DND-41 (cell line): ENCODE measurements around the gene DUS3L.

Source experiments
- ATAC-seq: fragments of 200-7000 bp; cut with Tn5 transposase; 3 replicates; pipeline ENCODE4 v1.9.1; 2021; ENCODE audit warnings: low read depth; ENCODE audit not compliant: insufficient read depth
- DNase-seq: peaks from one replicate; pipeline ENCODE4 v3.0.0-alpha.2; 2020
- H2AFZ ChIP-seq: 2 replicates; pipeline ENCODE4 v1.6.0; 2012; ENCODE audit warnings: low read depth, low read length
- H3K27ac ChIP-seq: 2 replicates; pipeline ENCODE4 v1.5.1; 2012; ENCODE audit warnings: low read length, inconsistent platforms
- H3K27me3 ChIP-seq: fragments of 200-600 bp; sonication (generic); 2 replicates; pipeline ENCODE4 v1.6.0; 2012; ENCODE audit warnings: low read length, mild to moderate bottlenecking, inconsistent platforms; ENCODE audit not compliant: insufficient read depth, poor library complexity
- H3K36me3 ChIP-seq: 2 replicates; pipeline ENCODE4 v1.5.1; 2012; ENCODE audit warnings: low read length, inconsistent platforms; ENCODE audit not compliant: insufficient read depth
- H3K4me1 ChIP-seq: 2 replicates; pipeline ENCODE4 v1.5.1; 2012; ENCODE audit warnings: mild to moderate bottlenecking, low read length; ENCODE audit not compliant: insufficient read depth
- H3K4me2 ChIP-seq: 2 replicates; pipeline ENCODE4 v1.6.0; 2012; ENCODE audit warnings: mild to moderate bottlenecking, moderate library complexity, low read length, inconsistent platforms; ENCODE audit not compliant: insufficient read depth
- H3K4me3 ChIP-seq, 2 experiments: fragments of 200-600 bp in 1 of 2; shearing (Covaris generic) in 1 of 2; 2 replicates each; pipeline ENCODE4 v1.5.1; 2012 to 2016; ENCODE audit warnings: inconsistent platforms in 2 of 2, low read length in 2 of 2, mild to moderate bottlenecking in 2 of 2, low read depth in 1 of 2, moderate library complexity in 1 of 2
- H3K79me2 ChIP-seq: 2 replicates; pipeline ENCODE4 v1.6.0; 2012; ENCODE audit warnings: low read length, inconsistent platforms; ENCODE audit not compliant: insufficient read depth
- H3K9ac ChIP-seq: 2 replicates; pipeline ENCODE4 v1.6.0; 2012; ENCODE audit warnings: low read depth, mild to moderate bottlenecking, inconsistent platforms, low read length, moderate library complexity
- H3K9me3 ChIP-seq: 2 replicates; pipeline ENCODE4 v1.5.1; 2012; ENCODE audit warnings: low read length, moderate library complexity, mild to moderate bottlenecking, inconsistent platforms; ENCODE audit not compliant: insufficient read depth, severe bottlenecking
- H4K20me1 ChIP-seq: 2 replicates; pipeline ENCODE4 v1.6.0; 2012; ENCODE audit warnings: low read length; ENCODE audit not compliant: insufficient read depth
- EZH2 ChIP-seq: IDR thresholded peaks from 3 replicates; pipeline ENCODE4 v1.6.1; 2012; ENCODE audit warnings: borderline replicate concordance, low read depth, mild to moderate bottlenecking, moderate library complexity, low read length, inconsistent platforms; ENCODE audit not compliant: severe bottlenecking
- TF ChIP-seq, protein P1 (sequence below): IDR thresholded peaks from 2 replicates; pipeline ENCODE4 v1.5.1; 2012; ENCODE audit warnings: borderline replicate concordance, low read length, moderate library complexity, mild to moderate bottlenecking; ENCODE audit not compliant: poor library complexity, severe bottlenecking; ENCODE audit errors: extremely low read depth

Gene DUS3L

GRCh38 chr19:5743630-5744029 is 47.3 kb downstream of the DUS3L start:
- Histone ChIP-seq H3K9ac (no peak overlapping the region), H3K27me3 (no peaks in the 10 kb centered on the region), H3K4me1 (no peaks in the 10 kb centered on the region), H3K79me2 (no peaks in the 10 kb centered on the region), H3K36me3 (no peaks in the 10 kb centered on the region), H3K4me2 (no peak overlapping the region), H3K4me3 (no peak overlapping the region), H3K27ac (no peak overlapping the region), H3K9me3 (no peaks in the 10 kb centered on the region), H2AFZ (no peak overlapping the region; the same call in 1 of the 2 replicates), H4K20me1 (no peaks in the 10 kb centered on the region)
- ATAC-seq (no peak), DNase-seq (no peak)
- TF ChIP-seq, protein P1, sequence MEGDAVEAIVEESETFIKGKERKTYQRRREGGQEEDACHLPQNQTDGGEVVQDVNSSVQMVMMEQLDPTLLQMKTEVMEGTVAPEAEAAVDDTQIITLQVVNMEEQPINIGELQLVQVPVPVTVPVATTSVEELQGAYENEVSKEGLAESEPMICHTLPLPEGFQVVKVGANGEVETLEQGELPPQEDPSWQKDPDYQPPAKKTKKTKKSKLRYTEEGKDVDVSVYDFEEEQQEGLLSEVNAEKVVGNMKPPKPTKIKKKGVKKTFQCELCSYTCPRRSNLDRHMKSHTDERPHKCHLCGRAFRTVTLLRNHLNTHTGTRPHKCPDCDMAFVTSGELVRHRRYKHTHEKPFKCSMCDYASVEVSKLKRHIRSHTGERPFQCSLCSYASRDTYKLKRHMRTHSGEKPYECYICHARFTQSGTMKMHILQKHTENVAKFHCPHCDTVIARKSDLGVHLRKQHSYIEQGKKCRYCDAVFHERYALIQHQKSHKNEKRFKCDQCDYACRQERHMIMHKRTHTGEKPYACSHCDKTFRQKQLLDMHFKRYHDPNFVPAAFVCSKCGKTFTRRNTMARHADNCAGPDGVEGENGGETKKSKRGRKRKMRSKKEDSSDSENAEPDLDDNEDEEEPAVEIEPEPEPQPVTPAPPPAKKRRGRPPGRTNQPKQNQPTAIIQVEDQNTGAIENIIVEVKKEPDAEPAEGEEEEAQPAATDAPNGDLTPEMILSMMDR: no peak
- no peak for TF ChIP-seq EZH2

DNA sequence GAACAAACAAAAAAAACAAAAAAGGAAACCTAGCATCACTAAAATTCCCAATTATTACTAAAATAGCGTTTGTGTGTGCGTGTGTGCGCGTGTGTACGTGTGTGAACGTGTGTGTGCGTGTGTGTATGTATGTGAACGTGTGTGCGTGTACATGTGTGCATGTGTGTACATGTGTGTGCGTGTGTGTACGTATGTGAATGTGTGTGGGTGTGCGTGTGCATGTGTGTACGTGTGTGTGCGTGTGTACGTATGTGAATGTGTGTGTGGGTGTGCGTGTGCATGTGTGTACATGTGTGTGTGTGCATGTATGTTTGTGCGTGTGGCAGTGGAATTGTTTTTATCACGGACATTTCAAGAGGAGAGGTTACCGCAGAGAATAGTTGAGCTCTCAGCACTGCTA is 48.9 kb downstream of the DUS3L start:
- no peaks in the 10 kb centered on the region for H3K79me2 ChIP-seq
- no peaks in the 10 kb centered on the region for H3K27me3 ChIP-seq
- no peaks in the 10 kb centered on the region for H3K36me3 ChIP-seq
- no peak for ATAC-seq
- TF ChIP-seq, protein P1: no peak
- H3K27ac ChIP-seq: no peak overlapping the region
- no peaks in the 10 kb centered on the region for H4K20me1 ChIP-seq
- no peak for DNase-seq
- no peak overlapping the region for H3K4me2 ChIP-seq
- no peak overlapping the region for H3K9ac ChIP-seq
- H3K4me3 ChIP-seq: no peak overlapping the region
- no peaks in the 10 kb centered on the region for H3K4me1 ChIP-seq
- no peak overlapping the region for H2AFZ ChIP-seq
- no peaks in the 10 kb centered on the region for H3K9me3 ChIP-seq

DNA sequence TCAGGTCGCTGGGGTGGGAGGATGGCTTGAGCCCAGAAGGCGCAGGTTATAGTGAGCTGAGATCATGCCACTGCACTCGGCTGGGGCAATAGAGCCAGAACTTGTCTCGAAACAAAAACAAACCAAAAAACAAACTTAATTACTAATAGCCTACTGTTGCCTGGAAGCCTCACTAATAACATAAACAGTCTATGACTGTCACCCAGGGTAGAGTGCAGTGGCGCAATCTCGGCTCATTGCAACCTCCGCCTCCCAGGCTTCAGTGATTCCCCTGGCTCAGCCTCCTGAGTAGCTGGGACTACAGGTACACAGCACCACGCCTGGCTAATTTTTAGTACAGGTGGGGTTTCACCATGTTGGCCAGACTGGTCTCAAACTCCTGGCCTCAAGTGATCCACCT is 52.5 kb downstream of the DUS3L start:
- Histone ChIP-seq H3K4me1 (no peaks in the 10 kb centered on the region), H3K27ac (no peak overlapping the region), H3K27me3 (no peaks in the 10 kb centered on the region), H3K4me3 (no peak overlapping the region), H3K79me2 (no peaks in the 10 kb centered on the region), H4K20me1 (no peaks in the 10 kb centered on the region), H3K4me2 (no peak overlapping the region), H3K9me3 (no peaks in the 10 kb centered on the region), H3K9ac (no peak overlapping the region), H3K36me3 (no peaks in the 10 kb centered on the region), H2AFZ (no peak overlapping the region)
- no peak for DNase-seq
- no peak for ATAC-seq
- TF ChIP-seq, protein P1: no peak
- TF ChIP-seq EZH2: no peak
